ENCODE results near the gene SAP30BP. TPM values are rescaled to one million over a fixed set of nuclear protein-coding genes. Genes with fewer than 3 reads are reported as not detected.
A peak's percentile ranks its signal among the peaks of the same experiment; 100 is the strongest.

Gene SAP30BP
- total RNA-seq, 2 donors from 2014 or later, result 96.5 to 113 TPM

GRCh38 chr17:75665981-75666380 is 1.2 kb upstream of the SAP30BP start:
- H3K27ac ChIP-seq (ENCODE audit: low read depth, low read length), result no peak overlapping the region
- no peaks in the 10 kb centered on the region for H3K9me3 Mint-ChIP-seq
- WGBS, 2 experiments (ENCODE audit: insufficient coverage in 1 of 2, insufficient read length in 1 of 2), result 92 to 98% methylated on average over 8 to 10 of the region's 10 CpGs
- peak overlapping the region; percentile 96 for H3K9ac ChIP-seq (ENCODE audit: extremely low read depth, low read length, poor library complexity, severe bottlenecking)
- H3K4me1 ChIP-seq (ENCODE audit: control insufficient read depth, insufficient read depth, low read length), result no peaks in the 10 kb centered on the region
- H3K9me3 ChIP-seq (ENCODE audit: control insufficient read depth, low read length), result no peaks in the 10 kb centered on the region
- no peak for TF ChIP-seq CTCF (conservative IDR thresholded peaks at IDR 0.05)
- peaks cover 59% of the 10 kb centered on the region for H3K36me3 ChIP-seq (ENCODE audit: control insufficient read depth, insufficient read depth, low read length)
- no peak for DNase-seq
- H3K36me3 Mint-ChIP-seq (ENCODE audit: low read depth), result peaks cover 43% of the 10 kb centered on the region
- H3K27me3 Mint-ChIP-seq (ENCODE audit: insufficient read depth), result no peaks in the 10 kb centered on the region
- H3K4me3 ChIP-seq (ENCODE audit: low read length), result peak overlapping the region; percentile 99
- H3K4me3 Mint-ChIP-seq, result no peak overlapping the region
- H3K27ac Mint-ChIP-seq, result no peak overlapping the region
- no peaks in the 10 kb centered on the region for H3K27me3 ChIP-seq (ENCODE audit: control insufficient read depth, insufficient read depth, low read length, poor library complexity, severe bottlenecking)
- peaks cover 7% of the 10 kb centered on the region for H3K4me1 Mint-ChIP-seq

DNA sequence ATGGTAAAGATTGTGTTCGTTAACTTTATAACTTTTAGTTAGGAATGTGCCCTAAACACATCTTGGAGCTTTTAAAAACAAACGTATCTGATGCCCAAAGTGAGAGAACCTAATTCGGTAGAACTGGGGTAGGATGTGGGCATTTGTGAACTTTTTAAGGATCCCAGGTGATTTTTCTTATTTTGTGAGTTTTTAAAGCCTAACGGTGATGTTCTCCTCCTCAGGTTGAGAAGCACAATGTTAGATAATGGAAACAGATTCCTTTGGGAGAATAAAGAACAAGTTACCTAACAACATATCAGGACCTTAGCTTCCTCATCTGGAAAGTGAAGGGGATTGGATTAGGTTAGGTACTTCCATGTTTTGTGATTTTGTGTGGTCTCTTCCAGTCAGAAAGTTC is 687 bp downstream of the SAP30BP start:
- Mint-ChIP-seq H3K4me1 (peaks cover 7% of the 10 kb centered on the region), H3K4me3 (no peak overlapping the region), H3K27me3 (ENCODE audit: insufficient read depth) (no peaks in the 10 kb centered on the region), H3K27ac (no peak overlapping the region), H3K36me3 (ENCODE audit: low read depth) (peaks cover 47% of the 10 kb centered on the region), H3K9me3 (no peaks in the 10 kb centered on the region)
- Histone ChIP-seq H3K9me3 (ENCODE audit: control insufficient read depth, low read length) (no peaks in the 10 kb centered on the region), H3K27me3 (ENCODE audit: control insufficient read depth, insufficient read depth, low read length, poor library complexity, severe bottlenecking) (no peaks in the 10 kb centered on the region), H3K27ac (ENCODE audit: low read depth, low read length) (no peak overlapping the region), H3K36me3 (ENCODE audit: control insufficient read depth, insufficient read depth, low read length) (peaks cover 61% of the 10 kb centered on the region), H3K4me1 (ENCODE audit: control insufficient read depth, insufficient read depth, low read length) (no peaks in the 10 kb centered on the region), H3K4me3 (ENCODE audit: low read length) (peak overlapping the region; percentile 99), H3K9ac (ENCODE audit: extremely low read depth, low read length, poor library complexity, severe bottlenecking) (peak overlapping the region; percentile 96)
- TF ChIP-seq CTCF (conservative IDR thresholded peaks at IDR 0.05), result no peak
- 9 to 11% methylated on average over 4 of the region's 4 CpGs for WGBS, 2 experiments (ENCODE audit: insufficient coverage in 1 of 2, insufficient read length in 1 of 2)
- no peak for DNase-seq

GRCh38 chr17:75668489-75668888 is 1.4 kb downstream of the SAP30BP start:
- peaks cover 64% of the 10 kb centered on the region for H3K36me3 ChIP-seq (ENCODE audit: control insufficient read depth, insufficient read depth, low read length)
- no peaks in the 10 kb centered on the region for H3K27me3 Mint-ChIP-seq (ENCODE audit: insufficient read depth)
- no peak for DNase-seq
- no peak for TF ChIP-seq CTCF (conservative IDR thresholded peaks at IDR 0.05)
- H3K4me3 ChIP-seq (ENCODE audit: low read length), result peak overlapping the region; percentile 99
- WGBS, 2 experiments (ENCODE audit: insufficient coverage in 1 of 2, insufficient read length in 1 of 2), result 88 to 94% methylated on average over 4 of the region's 4 CpGs
- H3K9me3 Mint-ChIP-seq, result no peaks in the 10 kb centered on the region
- H3K27ac Mint-ChIP-seq, result no peak overlapping the region
- H3K9me3 ChIP-seq (ENCODE audit: control insufficient read depth, low read length), result no peaks in the 10 kb centered on the region
- H3K27ac ChIP-seq (ENCODE audit: low read depth, low read length), result no peak overlapping the region
- peaks cover 7% of the 10 kb centered on the region for H3K4me1 Mint-ChIP-seq
- H3K4me3 Mint-ChIP-seq, result no peak overlapping the region
- H3K9ac ChIP-seq (ENCODE audit: extremely low read depth, low read length, poor library complexity, severe bottlenecking), result peak overlapping the region; percentile 96
- H3K36me3 Mint-ChIP-seq (ENCODE audit: low read depth), result peaks cover 51% of the 10 kb centered on the region
- H3K4me1 ChIP-seq (ENCODE audit: control insufficient read depth, insufficient read depth, low read length), result no peaks in the 10 kb centered on the region
- no peaks in the 10 kb centered on the region for H3K27me3 ChIP-seq (ENCODE audit: control insufficient read depth, insufficient read depth, low read length, poor library complexity, severe bottlenecking)
